OCI-LY3 (cell line): ENCODE results near the gene GPATCH8.

ENCODE experiments used
- H2AFZ ChIP-seq: fragments of 200-600, 300-600 bp; shearing (Covaris generic); 2 replicates; pipeline ENCODE4 v1.6.0; 2014; ENCODE audit warnings: antibody characterized with exemption, low read depth, low read length
- H3K27ac ChIP-seq: fragments of 200-600, 300-600 bp; sonication (generic); 2 replicates; pipeline ENCODE4 v1.5.1; 2014; ENCODE audit warnings: mild to moderate bottlenecking, low read length, moderate library complexity, mixed read lengths
- H3K27me3 ChIP-seq: fragments of 200-600, 300-600 bp; sonication (generic); 2 replicates; pipeline ENCODE4 v1.6.1; 2014; ENCODE audit warnings: low read depth, low read length, mixed read lengths
- H3K36me3 ChIP-seq: fragments of 200-600, 300-600 bp; sonication (generic); replicated peaks from 2 replicates; pipeline ENCODE3; 2014; ENCODE audit warnings: low read depth, low read length, mixed read lengths
- H3K4me1 ChIP-seq: fragments of 300-600, 200-600 bp; sonication (generic); 2 replicates; pipeline ENCODE4 v1.6.1; 2014; ENCODE audit warnings: low read length, mixed read lengths
- H3K4me2 ChIP-seq: fragments of 200-600, 300-600 bp; sonication (generic); 2 replicates; pipeline ENCODE4 v1.6.1; 2014; ENCODE audit warnings: low read length, mixed read lengths
- H3K4me3 ChIP-seq: fragments of 300-600, 200-600 bp; sonication (generic); 2 replicates; pipeline ENCODE4 v1.5.1; 2014; ENCODE audit warnings: antibody characterized with exemption, mild to moderate bottlenecking, low read length, moderate library complexity
- H3K79me2 ChIP-seq: fragments of 300-600, 200-600 bp; shearing (Covaris generic); 2 replicates; pipeline ENCODE4 v1.6.1; 2014; ENCODE audit warnings: mild to moderate bottlenecking, low read length, mixed read lengths
- H3K9ac ChIP-seq: fragments of 300-600, 200-600 bp; shearing (Covaris generic); 2 replicates; pipeline ENCODE4 v1.6.0; 2014; ENCODE audit warnings: mild to moderate bottlenecking, low read length, moderate library complexity
- H3K9me3 ChIP-seq: fragments of 200-600, 300-600 bp; shearing (Covaris generic); 2 replicates; pipeline ENCODE4 v1.6.1; 2014; ENCODE audit warnings: low read length, mixed read lengths; ENCODE audit not compliant: insufficient read depth
- H4K20me1 ChIP-seq: fragments of 200-600, 300-600 bp; sonication (generic); 2 replicates; pipeline ENCODE4 v1.6.1; 2016; ENCODE audit warnings: low read length, mixed read lengths; ENCODE audit not compliant: insufficient read depth
- EZH2phosphoT487 ChIP-seq: fragments of 200-600 bp; shearing (Covaris generic); IDR thresholded peaks from 2 replicates; pipeline ENCODE4 v1.6.1; 2018; ENCODE audit warnings: antibody characterized with exemption, mixed run types, low read depth
- TF ChIP-seq, protein P1 (sequence below): fragments of 200-600, 300-600 bp; sonication (generic); IDR thresholded peaks from 2 replicates; pipeline ENCODE4 v1.5.1; 2014; ENCODE audit warnings: antibody characterized with exemption, low read length, low read depth

The GPATCH8 gene

DNA sequence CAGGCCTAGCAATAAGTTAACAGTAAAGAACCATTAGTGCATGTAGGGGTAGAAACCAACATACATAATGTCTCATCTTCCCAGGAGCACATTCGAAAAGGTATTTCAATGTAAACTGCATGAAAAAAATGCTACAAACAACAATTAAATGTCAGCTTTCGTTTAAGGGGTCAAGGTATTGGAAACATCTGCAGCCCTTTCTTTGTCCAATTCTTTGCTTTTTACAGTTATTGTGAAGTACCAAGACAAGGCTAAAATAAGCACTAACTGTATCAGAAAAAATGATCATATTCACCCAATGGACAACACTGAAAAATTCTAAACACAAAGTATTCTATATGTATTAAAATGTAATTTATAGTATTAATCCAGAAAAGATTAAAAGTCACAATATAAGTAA is 37.9 kb downstream of the GPATCH8 start:
- no peaks in the 10 kb centered on the region for H3K9me3 ChIP-seq
- no peak overlapping the region for H3K27ac ChIP-seq
- H3K27me3 ChIP-seq = no peaks in the 10 kb centered on the region
- TF ChIP-seq EZH2phosphoT487 = no peak
- TF ChIP-seq, protein P1, sequence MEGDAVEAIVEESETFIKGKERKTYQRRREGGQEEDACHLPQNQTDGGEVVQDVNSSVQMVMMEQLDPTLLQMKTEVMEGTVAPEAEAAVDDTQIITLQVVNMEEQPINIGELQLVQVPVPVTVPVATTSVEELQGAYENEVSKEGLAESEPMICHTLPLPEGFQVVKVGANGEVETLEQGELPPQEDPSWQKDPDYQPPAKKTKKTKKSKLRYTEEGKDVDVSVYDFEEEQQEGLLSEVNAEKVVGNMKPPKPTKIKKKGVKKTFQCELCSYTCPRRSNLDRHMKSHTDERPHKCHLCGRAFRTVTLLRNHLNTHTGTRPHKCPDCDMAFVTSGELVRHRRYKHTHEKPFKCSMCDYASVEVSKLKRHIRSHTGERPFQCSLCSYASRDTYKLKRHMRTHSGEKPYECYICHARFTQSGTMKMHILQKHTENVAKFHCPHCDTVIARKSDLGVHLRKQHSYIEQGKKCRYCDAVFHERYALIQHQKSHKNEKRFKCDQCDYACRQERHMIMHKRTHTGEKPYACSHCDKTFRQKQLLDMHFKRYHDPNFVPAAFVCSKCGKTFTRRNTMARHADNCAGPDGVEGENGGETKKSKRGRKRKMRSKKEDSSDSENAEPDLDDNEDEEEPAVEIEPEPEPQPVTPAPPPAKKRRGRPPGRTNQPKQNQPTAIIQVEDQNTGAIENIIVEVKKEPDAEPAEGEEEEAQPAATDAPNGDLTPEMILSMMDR = no peak
- H4K20me1 ChIP-seq = peaks cover 27% of the 10 kb centered on the region; the same call in 1 of the 2 replicates
- no peak overlapping the region for H3K9ac ChIP-seq
- H3K4me2 ChIP-seq = no peak overlapping the region
- H3K4me1 ChIP-seq = no peaks in the 10 kb centered on the region
- H3K36me3 ChIP-seq = peaks cover 6% of the 10 kb centered on the region
- no peak overlapping the region for H3K4me3 ChIP-seq
- H3K79me2 ChIP-seq = peaks cover 52% of the 10 kb centered on the region
- no peak overlapping the region for H2AFZ ChIP-seq

DNA sequence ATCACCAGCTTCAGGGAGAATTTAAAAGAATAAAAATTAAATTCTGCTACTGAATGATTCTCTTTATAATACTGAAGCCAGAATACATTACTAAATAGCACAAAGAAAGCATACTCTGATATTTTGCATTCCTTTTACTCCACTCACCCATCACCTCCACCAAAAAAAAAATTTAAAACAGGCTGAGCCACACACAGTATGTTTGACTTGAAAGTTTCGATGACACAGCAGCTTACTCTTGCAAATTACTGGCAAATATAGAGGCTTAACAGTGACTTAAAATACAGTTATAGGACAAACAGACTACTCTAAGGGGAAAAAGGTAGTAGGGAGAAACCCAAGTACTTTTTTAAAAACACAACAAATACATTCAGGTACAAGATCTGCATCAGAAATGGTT is 39.2 kb downstream of the GPATCH8 start:
- TF ChIP-seq EZH2phosphoT487 = no peak
- TF ChIP-seq, protein P1 = no peak
- peaks cover 17% of the 10 kb centered on the region; the same call in 1 of the 2 replicates for H4K20me1 ChIP-seq
- H3K4me1 ChIP-seq = no peaks in the 10 kb centered on the region
- H3K9me3 ChIP-seq = no peaks in the 10 kb centered on the region
- no peak overlapping the region for H3K4me2 ChIP-seq
- no peak overlapping the region for H3K27ac ChIP-seq
- no peaks in the 10 kb centered on the region for H3K27me3 ChIP-seq
- no peak overlapping the region for H3K9ac ChIP-seq
- H3K4me3 ChIP-seq = no peak overlapping the region
- no peak overlapping the region for H2AFZ ChIP-seq
- peaks cover 6% of the 10 kb centered on the region for H3K36me3 ChIP-seq
- peaks cover 41% of the 10 kb centered on the region for H3K79me2 ChIP-seq

DNA sequence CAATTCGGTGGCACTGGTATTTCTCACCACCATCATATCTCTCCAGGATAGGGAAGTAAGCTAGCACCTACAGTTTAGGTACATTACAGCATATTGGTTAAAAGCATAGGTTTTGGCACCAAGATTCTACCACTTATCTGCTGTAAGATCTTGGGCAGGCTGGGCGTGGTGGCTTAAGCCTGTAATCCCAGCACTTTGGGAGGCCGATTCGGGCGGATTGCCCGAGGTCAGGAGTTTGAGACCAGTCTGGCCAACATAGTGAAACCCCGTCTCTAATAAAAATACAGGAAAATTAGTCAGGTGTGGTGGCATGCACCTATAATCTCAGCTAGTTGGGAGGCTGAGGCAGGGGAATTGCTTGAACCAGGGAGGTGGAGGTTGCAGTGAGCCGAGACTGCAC is 51.4 kb downstream of the GPATCH8 start:
- Histone ChIP-seq H3K9me3 (no peaks in the 10 kb centered on the region), H3K27ac (no peak overlapping the region), H3K4me1 (no peaks in the 10 kb centered on the region), H3K79me2 (no peaks in the 10 kb centered on the region; the same call in 1 of the 2 replicates), H4K20me1 (peaks cover 8% of the 10 kb centered on the region), H3K36me3 (no peaks in the 10 kb centered on the region), H3K27me3 (no peaks in the 10 kb centered on the region), H2AFZ (no peak overlapping the region), H3K4me3 (no peak overlapping the region), H3K9ac (no peak overlapping the region), H3K4me2 (no peak overlapping the region)
- TF ChIP-seq EZH2phosphoT487 = no peak
- TF ChIP-seq, protein P1 = no peak

DNA sequence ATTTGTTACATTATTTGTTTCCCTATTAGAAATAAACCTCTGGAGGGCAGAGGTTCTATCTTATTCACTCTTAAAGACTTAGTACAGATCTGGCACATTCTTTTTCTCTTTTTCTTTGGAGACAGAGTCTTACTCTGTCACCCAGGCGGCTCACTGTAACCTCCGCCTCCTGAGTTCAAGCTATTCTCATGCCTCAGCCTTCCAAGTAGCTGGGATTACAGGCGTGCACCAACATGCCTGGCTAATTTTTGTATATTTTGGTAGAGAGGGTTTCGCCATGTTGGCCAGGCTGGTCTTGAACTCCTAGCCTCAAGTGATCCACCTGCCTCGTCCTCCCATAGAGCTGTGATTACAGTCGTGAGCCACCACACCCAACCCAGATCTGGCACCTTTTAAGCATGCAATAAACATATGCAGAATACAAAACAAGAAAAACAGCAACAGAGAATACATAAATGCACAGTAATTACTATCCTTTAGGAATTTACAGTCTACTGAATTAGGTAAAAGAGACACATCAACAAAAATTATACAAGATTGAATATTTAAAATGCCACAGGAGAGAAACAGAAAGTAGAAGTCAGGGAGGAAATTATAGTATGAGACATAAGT is 52.1 kb downstream of the GPATCH8 start:
- H3K27me3 ChIP-seq = no peaks in the 10 kb centered on the region
- no peaks in the 10 kb centered on the region for H3K4me1 ChIP-seq
- H3K9ac ChIP-seq = no peak overlapping the region
- no peaks in the 10 kb centered on the region for H3K9me3 ChIP-seq
- H3K27ac ChIP-seq = no peak overlapping the region
- no peak for TF ChIP-seq EZH2phosphoT487
- TF ChIP-seq, protein P1 = no peak
- H3K4me3 ChIP-seq = no peak overlapping the region
- H3K36me3 ChIP-seq = no peaks in the 10 kb centered on the region
- no peak overlapping the region for H3K4me2 ChIP-seq
- H3K79me2 ChIP-seq = no peaks in the 10 kb centered on the region; the same call in 1 of the 2 replicates
- no peak overlapping the region for H2AFZ ChIP-seq
- peaks cover 8% of the 10 kb centered on the region for H4K20me1 ChIP-seq
